Mesothelial cell of epicardium (in vitro differentiated cells): ENCODE measurements around the gene MYADML2. TPM values are rescaled to one million over a fixed set of nuclear protein-coding genes. Genes with fewer than 3 reads are reported as not detected.
A peak's percentile ranks its signal among the peaks of the same experiment; 100 is the strongest.

Experiments
- DNase-seq, 2 experiments: peaks; one replicate each; pipeline ENCODE4 v3.0.0; 2021; ENCODE audit warnings: low spot score in 2 of 2; ENCODE audit not compliant: unreplicated experiment in 2 of 2
- H3K27ac Mint-ChIP-seq: 2 replicates; pipeline ENCODE4 v1.8.0; 2021; ENCODE audit warnings: mixed read lengths
- H3K27me3 Mint-ChIP-seq: 2 replicates; pipeline ENCODE4 v1.8.0; 2021; ENCODE audit warnings: low read depth, mixed read lengths
- H3K36me3 Mint-ChIP-seq: 2 replicates; pipeline ENCODE4 v1.8.0; 2021; ENCODE audit warnings: mixed read lengths
- H3K4me1 Mint-ChIP-seq: 2 replicates; pipeline ENCODE4 v1.8.0; 2021; ENCODE audit warnings: mixed read lengths
- H3K4me3 Mint-ChIP-seq: 2 replicates; pipeline ENCODE4 v1.8.0; 2021; ENCODE audit warnings: mild to moderate bottlenecking, moderate library complexity, mixed read lengths
- H3K9me3 Mint-ChIP-seq: 2 replicates; pipeline ENCODE4 v1.8.0; 2021; ENCODE audit warnings: mixed read lengths
- CTCF ChIP-seq: fragments of 200-600 bp; sonication (generic); IDR thresholded peaks from one replicate; pipeline ENCODE4 v1.5.0; 2021; ENCODE audit warnings: antibody characterized with exemption; ENCODE audit not compliant: unreplicated experiment
- total RNA-seq: library from RNA; stranded (reverse); gene quantifications from 3 replicates; pipeline ENCODE4 v1.2.1, GENCODE V29; 2021

The MYADML2 gene
- total RNA-seq, 1 donor from 2014 or later = not detected

GRCh38 chr17:81973432-81973831 is 26.4 kb upstream of the MYADML2 start:
- no peaks in the 10 kb centered on the region for H3K27me3 Mint-ChIP-seq

GRCh38 chr17:81968850-81969812 is 22.1 kb upstream of the MYADML2 start:
- Mint-ChIP-seq H3K4me3 (no peak overlapping the region), H3K36me3 (no peaks in the 10 kb centered on the region), H3K27ac (no peak overlapping the region), H3K27me3 (peaks cover 11% of the 10 kb centered on the region), H3K4me1 (peaks cover 11% of the 10 kb centered on the region), H3K9me3 (peaks cover 4% of the 10 kb centered on the region)
- no peak for DNase-seq
- no peak for TF ChIP-seq CTCF

More at GRCh38 chr17:81973432-81973831, 26.4 kb upstream of the MYADML2 start:
- Mint-ChIP-seq H3K36me3 (no peaks in the 10 kb centered on the region), H3K4me1 (peaks cover 5% of the 10 kb centered on the region), H3K27ac (no peak overlapping the region), H3K9me3 (peaks cover 4% of the 10 kb centered on the region), H3K4me3 (no peak overlapping the region)
- no peak for DNase-seq
- no peak for TF ChIP-seq CTCF

GRCh38 chr17:81968396-81968745 is 21.3 kb upstream of the MYADML2 start:
- peak overlapping the region; percentile 43 for H3K4me3 Mint-ChIP-seq
- no peak for DNase-seq
- peak overlapping the region; percentile 59 for H3K27ac Mint-ChIP-seq
- H3K36me3 Mint-ChIP-seq = no peaks in the 10 kb centered on the region
- TF ChIP-seq CTCF = no peak
- peaks cover 11% of the 10 kb centered on the region for H3K4me1 Mint-ChIP-seq
- peaks cover 18% of the 10 kb centered on the region for H3K27me3 Mint-ChIP-seq
- H3K9me3 Mint-ChIP-seq = peaks cover 4% of the 10 kb centered on the region

GRCh38 chr17:81967533-81968395 is 20.7 kb upstream of the MYADML2 start:
- no peak for TF ChIP-seq CTCF
- Mint-ChIP-seq H3K27me3 (peaks cover 24% of the 10 kb centered on the region), H3K4me1 (peaks cover 11% of the 10 kb centered on the region), H3K27ac (peak overlapping the region; percentile 59), H3K4me3 (peak overlapping the region; percentile 43), H3K9me3 (peaks cover 4% of the 10 kb centered on the region), H3K36me3 (no peaks in the 10 kb centered on the region)
- peak in 1 of 2 experiments; percentile 65 for DNase-seq

- H3K4me1 Mint-ChIP-seq = peaks cover 11% of the 10 kb centered on the region
- H3K27me3 Mint-ChIP-seq = peaks cover 30% of the 10 kb centered on the region
- peaks cover under 1% of the 10 kb centered on the region for H3K9me3 Mint-ChIP-seq
- no peak for DNase-seq
- H3K27ac Mint-ChIP-seq = no peak overlapping the region
- TF ChIP-seq CTCF = no peak
- H3K36me3 Mint-ChIP-seq = no peaks in the 10 kb centered on the region
- H3K4me3 Mint-ChIP-seq = no peak overlapping the region
Observed at GRCh38 chr17:81967244-81967532, 20.2 kb upstream of the MYADML2 start.
